Activated T-cell treated with anti-CD3 and anti-CD28 coated beads for 24 hours (primary cell): ENCODE measurements around the gene KRT35.

Experiments used
- DNase-seq: peaks from one replicate; pipeline ENCODE4 v3.0.0-alpha.2; 2020; ENCODE audit warnings: low read depth

KRT35 gene

DNA sequence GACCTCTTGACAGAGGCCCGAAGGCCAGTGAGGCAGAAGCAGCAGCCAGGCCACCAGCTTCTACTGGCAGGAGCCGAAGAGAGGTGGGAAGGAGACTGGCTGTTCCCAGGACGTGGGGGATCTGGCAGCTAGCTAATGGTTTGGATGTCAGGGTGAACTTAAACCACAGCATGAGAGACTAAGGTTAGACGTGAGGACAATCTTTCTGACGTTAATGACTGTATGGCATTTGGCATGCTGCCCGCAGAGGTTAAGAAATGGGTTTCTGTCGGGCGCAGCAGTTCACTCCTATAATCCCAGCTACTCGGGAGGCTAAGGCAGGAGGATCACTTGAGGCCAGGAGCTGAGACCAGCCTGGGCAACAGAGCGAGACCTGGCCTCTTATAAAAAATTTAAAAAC lies 30.8 kb upstream of the KRT35 start:
- no peak for DNase-seq

DNA sequence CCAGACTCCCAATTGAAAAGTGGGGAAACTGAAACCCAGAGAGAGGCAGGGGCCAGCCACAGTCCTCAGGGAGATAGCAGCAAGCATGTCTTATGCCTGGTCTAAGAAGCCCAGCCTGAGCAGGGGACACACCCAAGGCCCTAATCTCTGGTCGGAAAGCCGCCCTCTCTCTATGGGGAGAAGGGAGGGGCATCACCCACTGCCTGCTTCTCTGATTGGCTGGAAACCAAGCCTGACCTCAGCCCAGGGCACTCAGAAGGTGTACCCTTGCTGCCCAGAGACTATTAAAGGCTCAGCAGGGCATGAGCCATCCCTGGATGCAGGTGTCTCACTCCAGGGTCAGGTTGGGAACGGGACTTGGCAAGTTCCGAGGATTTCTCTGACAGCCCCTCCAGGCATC lies 30.2 kb upstream of the KRT35 start:
- DNase-seq = no peak

DNA sequence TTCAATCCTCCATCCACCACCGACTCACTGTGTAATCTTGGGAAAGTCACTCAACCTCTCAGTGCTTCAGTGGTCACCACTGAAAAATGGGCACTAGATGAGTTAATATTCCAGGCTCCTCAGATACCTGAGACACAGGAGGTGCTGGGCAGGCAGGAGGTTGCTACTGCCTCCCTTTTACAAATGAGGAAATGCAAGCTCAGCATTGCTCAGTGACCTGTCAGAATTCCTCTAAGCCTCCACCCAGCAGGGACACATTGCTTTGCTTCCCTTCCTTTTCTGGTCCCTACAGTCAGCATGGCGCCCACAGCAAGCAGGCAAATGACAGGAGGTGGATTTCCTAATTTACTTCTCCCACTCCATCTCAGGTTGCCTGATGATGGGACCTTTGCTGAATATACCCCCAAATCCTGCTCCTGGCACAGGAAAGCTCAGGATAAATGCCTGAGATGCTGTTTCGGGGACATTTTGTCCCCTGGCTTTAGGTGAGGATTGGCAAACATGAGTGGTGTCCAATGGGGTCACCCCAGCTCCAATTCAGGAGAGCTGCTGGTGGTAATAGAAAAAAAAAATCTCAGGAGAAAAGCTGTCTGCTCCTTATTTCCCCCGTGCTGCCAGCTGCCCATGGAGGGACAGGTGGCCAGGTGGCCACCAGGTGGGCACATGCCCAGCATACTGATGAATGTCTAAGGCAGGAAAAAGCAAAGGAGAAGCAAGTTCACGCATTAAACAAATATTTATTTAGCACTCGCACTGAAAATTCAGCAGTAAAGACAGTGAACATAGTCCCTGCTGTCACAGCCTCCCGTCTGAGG lies 29.5 kb upstream of the KRT35 start:
- DNase-seq = no peak

DNA sequence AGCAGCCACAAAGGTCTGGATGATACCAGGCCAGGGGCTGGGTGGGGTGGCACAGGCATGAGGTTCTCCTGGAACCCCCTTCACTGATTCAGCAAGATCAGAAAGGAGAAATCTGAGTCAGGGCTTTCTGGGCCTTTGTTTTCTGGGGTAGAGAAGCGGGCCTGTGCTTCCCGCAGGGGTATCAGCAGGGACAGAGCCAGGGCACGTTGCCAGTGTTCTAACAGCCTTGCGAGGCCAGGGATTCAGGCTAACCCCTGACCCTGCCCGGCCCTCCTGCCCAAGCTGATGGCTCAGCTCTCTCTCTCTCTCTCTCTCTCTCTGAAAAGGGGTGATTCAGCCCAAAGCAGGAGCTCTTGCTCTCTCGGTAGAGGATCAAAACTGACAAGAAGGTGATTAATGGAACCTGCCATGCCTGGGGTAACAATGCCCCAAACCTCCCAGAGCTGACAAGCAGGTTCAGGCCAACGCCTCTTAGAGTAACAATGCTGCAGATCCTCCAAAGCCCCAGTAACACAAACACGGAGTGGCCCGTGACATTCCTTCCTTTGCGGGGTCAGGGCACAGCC lies 26.4 kb upstream of the KRT35 start:
- no peak for DNase-seq

DNA sequence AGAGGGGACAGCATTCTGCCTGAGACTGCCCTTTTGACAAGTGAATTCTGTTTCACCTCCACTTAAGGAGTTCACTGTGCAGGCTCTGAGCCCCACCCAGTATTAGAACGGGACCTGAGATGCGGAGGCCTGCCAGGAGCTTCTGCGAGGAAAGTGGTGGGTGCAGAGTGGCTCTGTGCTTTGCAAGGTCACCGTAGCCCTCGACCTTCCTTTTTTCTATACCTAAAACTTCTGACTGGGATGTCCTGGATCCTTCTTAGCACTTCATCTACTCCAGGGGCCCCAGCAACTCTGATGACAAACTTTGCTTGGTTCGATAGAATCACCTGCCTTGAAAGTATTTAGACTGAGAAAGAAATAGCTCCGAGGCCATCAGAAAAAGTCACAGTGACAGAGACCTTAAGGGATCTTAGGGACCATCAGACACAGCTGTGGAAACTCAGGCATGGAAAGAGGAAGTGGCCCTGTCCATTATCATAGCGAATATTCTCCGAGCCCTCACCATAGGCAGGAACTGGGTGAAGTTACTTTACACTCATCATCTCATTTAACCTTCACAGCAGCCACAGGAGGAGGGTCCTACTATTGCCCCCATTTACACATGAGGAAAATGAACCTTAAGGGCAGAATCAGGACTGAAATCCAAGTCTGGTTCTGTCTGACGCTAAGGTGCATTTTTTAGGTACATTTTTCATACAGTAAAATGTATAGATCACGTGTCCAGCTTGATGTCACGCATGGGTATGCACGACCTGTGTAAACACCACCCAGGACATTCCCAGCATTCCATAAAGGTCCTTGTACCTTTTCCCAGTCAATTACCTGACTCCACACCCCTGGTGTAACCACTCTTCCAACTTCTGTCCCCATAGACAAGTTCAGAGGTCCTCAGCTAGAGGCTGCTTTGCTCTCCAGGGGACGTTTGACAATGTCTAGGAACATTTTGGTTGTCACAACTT lies 25.1 kb upstream of the KRT35 start:
- DNase-seq = no peak

DNA sequence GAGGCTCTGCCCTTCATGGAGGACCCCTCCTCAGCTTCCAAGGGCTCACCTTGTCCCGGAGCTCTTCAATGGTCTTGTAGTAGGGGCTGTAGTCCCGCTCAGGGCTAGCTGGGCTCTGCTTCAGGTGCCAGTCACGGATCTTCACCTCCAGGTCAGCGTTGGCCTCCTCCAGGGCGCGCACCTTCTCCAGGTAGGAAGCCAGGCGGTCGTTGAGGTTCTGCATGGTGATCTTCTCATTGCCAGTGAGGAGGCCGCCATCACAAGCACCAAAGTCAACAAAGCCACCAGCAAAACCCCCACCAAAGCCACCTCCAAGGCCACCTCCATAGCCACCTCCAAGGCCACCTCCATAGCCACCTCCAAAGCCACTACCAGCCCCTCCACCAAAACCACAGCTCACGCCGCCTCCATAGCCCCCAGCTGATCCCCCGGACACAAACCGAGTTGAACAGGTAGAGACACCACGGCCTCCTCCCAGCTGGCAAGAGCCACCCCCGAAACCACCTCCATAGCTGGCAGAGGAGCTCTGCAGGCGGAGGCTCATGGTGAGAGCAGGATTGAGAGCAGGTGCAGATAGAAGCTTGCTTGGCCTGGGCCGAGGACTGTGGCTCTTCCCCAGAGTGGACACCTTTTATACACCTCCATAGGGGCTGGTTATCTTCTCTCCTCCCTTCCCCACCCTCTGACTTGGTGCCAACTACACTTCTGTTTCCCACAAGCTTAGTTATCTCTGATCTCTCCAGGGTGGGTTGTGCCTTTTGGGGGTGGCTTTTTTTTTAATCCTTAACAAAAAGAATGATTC lies 24.3 kb upstream of the KRT35 start, which contains the start of gene KRT13:
Gene KRT13, minus strand, starts transcription at position 606 of the 802 bp plus-strand sequence. Its CDS starts 62 bp downstream, at position 544.
- no peak for DNase-seq

DNA sequence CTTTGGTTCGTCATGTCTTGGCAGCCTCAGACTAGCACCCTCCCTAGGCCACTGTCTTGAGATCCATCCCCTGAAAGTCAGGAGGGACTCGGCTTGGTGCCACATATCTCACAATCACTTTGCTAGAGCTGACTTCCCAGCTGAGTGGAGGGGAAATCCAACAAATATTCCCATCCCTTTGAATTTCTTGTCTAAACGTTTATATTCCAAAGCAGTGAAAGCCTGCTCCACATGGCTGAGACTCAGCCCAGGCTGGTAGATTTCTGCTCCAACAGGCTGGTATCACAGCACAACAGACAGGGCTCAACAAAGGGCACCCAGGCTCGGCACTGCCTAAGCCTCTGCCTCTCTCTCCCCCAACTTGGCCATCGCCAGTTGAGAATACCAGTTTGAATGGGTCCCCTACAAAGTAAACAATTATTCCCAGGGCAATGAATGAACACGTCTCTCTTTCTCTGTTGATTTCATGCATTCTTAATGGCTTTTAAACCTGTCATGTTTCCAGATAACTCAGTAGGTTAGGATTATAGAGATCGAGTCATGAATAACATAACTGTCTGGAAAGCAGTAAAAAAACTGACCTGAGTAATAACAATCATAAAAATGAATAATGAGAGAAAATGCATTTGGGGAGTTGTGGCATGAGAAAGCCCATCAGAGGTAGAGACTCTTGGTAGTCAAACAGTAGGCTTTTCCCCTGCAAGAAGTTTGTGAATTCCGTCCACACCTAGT lies 23.5 kb upstream of the KRT35 start:
- DNase-seq = no peak

DNA sequence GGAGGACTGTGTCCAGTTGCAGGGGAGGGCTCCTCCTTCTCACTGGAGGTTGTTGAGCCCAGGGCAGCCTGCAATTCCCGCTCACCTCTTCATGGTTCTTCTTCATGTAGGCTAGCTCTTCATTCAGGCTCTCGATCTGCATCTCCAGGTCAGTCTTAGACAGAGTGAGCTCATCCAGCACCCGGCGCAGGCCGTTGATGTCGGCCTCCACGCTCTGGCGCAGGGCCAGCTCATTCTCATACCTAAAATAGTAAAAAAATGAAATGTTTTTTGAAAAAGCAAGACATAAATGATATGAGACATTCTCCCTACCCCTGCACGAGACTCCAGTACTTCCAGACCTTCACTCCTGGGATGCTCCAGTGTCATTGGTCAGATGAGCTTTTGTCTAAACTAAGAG lies 22.3 kb upstream of the KRT35 start:
- no peak for DNase-seq

DNA sequence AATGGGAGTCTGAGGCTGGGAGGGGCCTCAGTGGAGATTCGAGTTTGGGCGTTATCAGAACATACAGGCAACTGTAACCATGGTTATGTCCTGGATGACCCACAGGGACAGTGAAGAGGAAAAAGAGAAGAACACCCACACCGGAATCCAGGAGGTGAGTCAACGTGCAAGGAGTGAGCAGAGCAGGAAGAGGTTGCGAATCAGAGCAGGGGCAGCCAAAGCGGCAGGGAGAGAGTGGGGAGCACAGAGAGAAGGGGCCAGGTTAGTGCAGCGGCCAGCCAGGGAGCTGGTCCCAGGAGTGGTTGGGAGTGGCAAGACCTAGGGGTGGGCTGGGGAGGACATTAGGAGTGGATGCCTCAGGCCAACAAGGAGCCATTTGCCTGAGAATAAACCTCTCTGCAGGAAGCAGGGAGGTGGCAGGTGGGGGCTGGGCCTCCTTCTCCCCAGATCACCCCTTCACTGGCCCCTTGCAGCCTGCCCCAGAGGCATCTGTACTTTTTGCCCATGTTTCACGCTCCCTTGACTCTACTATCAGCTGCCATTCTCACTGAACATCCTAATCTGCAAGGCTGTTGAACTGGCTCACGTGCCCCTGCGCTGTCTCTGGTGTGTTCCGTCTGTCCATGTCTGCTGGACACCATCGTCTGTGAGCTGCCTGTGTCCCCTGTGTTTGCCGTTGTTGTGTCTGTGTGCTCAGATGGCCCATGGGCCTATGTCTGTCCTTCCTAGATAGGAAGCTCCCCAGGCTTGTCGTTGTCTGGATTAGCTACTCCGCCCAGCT lies 19.4 kb upstream of the KRT35 start:
- no peak for DNase-seq

DNA sequence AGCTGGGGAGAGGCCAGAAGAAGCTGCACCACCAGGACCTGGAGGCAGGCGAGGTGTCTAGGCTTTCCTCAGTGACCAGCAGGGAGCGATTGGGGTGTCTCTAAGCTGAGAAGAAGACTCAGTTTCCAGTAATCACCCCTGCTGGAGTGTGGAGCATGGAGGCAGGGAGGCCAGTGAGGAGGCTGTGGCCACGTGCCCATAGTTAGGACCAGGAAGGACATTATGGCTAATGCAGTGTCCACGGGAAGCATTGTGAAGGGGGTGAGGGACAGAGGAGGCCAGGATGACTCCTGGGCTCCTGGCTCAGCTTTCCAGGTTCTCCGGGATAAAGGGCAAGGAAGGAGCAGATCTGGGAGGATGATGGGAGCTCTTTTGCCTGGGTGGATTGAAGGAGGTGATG lies 18.8 kb upstream of the KRT35 start:
- DNase-seq = no peak

DNA sequence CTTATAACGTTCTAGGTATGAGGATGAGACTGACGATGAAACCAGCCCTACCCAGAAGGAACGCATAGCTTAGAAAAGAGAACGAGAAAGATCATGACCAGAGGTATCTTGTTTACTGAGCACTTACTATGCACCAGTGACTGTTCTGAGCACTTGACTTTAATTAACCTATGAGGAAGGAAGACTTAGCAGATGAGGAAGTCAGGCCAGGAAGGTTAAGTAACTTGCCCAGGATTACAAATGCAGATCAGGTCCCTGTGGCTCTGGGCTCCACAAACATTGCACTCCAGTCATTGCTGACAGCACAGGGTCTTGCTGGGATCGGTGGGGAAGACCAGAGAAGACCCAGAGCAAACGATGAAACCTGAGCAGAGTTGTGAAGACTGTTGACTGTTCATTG lies 17.3 kb upstream of the KRT35 start:
- no peak for DNase-seq

DNA sequence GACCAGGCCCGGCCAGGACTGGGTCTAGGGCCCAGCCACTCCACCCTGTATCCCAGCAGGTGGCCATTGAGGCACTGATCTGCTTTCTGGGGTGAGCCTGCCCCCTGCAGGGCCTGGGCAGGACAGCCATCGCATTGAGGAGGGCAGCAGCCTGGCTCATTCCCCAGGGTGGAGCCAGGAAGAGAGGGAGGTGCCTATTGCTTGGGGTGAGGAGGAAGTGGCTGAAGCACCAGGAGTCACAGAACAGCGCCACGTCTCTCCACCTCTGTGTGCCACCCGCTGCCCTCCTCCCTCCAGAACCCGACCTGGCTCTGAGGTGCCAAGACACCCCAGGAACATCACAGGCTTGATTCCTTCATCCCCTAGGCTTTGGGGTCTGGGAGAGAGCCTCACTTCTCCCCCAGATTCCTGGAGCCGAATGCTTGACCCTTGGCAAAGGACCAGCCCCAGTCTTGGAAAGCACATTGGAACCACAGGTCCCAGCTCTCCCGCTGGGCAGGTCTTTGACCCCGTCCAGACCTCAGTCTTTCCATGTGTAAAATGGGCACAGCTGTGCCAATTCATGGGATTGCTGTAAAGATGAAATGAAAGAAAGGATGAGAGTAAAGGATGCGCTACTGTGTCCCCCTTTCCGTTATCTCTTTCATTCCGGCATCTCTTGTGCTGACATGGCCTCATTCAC lies 16.0 kb upstream of the KRT35 start:
- peak; percentile 56 for DNase-seq

DNA sequence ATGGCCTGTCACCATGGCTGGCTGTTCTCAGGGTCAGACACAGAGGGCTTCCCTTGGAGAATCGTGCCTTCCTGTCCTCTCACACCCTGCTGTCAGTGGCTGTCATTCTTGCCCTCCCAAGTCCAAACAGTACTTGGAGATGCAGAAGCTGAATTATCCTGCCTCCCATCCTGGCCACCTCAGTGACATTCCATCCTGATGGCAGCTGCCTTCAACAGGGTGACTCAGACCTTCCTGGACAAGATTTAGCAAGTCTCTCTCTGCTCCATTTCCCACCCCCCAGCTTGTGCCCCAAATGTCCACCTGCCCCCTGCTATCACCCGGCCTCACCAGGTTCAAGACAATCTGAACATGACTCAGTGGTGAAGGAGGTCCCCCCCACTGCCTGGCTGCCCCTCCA lies 13.6 kb upstream of the KRT35 start:
- DNase-seq = no peak

DNA sequence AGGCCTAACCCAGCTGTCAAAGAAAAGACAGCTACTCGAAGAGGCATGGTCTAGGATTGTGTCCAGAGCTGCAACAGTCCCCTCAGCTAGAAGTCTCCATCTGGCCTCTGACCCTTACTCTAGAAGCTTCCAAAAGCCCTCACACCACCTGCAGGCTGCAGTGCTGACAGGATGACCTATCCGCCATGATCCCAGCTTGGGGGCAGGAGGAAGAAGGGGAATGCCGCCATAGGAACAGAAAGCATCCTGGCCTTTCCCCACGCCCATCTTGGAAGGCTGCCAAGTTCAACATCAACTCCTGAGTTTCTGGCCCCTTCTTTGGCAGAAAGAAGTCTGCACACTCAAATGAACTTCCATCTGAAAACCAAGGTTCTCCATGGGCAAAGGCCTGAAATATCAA lies 11.8 kb upstream of the KRT35 start:
- no peak for DNase-seq

DNA sequence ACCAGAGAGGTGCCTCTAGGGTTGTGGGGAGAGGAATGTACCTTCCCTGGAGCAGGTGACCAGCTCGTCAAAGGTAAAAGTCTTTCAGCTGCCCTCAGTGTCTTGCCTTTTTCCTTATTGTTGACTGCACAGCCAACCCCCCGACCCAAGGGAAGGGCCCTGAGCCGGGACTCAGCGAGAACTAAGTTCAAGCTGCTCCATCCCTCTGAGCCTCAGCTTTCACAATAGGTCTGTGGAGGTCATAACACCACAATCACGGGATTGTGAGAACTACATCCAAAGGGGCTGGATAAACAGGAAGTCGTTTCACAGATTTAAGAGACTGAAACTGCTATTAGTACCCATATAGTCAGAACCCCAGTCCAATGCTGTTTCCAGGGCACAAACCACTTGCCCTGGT lies 11.4 kb upstream of the KRT35 start:
- DNase-seq = no peak

DNA sequence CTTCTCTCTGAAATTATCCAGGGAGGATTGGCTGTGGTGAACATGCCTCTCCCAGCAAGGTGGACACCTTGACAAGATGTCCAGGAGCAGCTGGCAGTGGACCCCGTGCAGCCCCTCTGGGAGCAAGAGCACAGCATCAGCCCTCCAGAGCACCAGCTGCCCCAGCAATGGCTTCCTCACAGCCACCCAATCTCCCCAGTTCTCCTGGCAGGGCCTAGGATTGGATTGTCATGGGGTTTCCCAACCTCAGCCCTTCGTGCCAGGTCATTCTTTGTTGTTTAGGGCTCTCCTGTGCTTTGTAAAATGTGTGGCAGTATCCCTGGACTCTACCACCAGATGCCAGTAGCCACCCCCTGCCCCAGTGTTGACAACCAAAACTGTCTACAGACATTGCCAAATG lies 10.5 kb upstream of the KRT35 start:
- no peak for DNase-seq

DNA sequence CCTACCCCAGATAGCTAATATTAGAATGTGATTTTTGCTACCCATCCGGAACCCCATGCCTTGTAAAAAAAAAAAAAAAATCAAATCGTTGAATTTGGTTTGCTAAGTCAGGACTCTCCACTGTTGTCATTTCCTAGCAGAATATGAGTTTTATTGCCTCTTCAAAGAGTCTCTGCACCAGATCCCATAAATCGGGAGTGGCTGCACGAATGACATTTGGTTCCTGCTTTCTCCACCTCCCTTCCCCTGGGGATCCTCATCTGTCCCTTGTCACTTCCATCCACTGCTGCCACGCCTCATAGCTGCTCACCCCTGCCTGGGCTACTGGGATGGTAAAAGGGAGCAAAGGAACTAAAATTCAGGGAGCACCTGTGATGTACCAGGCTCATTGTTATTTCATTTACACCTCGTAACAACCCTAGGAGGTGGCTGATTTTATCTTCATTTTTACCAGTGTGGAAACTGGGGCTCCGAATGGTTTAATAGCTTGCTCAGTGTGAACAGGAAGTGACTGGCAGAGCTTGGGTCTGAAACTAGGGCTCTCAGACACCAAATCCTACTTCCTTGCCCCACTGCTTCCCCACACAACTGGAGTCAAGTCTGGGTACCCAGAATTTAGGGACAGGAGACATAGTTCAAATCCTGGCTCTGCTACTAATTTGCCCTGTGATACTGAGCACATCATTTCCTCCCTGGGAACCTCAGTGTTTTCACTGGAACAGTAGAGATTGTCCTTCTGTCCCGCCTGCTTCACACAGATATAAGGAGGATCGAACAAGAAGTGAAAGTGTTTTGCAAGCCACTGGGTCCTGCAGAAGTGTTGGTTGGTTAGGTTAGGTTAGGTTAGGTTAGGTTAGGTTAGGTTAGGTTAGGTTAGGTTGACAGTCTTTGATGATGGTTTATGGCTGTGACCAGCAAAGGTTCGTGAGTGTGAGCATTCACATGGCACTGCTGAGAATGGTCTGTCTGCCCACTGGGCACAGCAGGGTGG lies 9.3 kb upstream of the KRT35 start:
- DNase-seq = no peak

DNA sequence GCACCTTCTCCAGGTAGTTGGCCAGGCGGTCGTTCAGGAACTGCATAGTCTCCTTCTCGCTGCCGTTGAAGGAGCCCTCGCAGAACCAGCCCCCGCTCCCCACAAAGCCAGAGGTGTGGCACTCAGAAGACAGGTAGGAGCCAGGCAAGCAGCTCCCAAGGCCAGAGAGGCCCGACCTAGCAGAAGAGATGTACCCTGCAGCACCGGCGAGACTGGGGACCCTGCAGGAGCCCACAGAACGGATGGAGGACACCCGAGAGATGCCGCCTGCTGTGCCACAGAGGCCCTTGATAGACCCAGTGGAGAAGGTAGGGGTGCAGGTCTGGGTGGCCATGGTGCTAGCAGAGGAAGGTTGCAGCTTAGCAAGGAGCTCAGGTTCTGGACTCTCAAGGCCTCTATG lies 8.6 kb upstream of the KRT35 start, which contains the start of gene KRT36:
Gene KRT36, minus strand, starts transcription at position 380 of the 400 bp plus-strand sequence. Its CDS starts 46 bp downstream, at position 334.
- DNase-seq = no peak
